HepG2 (cell line): ENCODE data around the gene CMIP. TPM values are rescaled to one million over a fixed set of nuclear protein-coding genes. Genes with fewer than 3 reads are reported as not detected.
A peak's percentile ranks its signal among the peaks of the same experiment; 100 is the strongest.

Experiments used
- BATF2 ChIP-seq: sonication (generic); formaldehyde crosslinking; IDR thresholded peaks from 2 replicates; pipeline ENCODE4 v1.8.0; 2022; ENCODE audit warnings: mild to moderate bottlenecking, missing genetic modification reagents, moderate library complexity
- BRF2 ChIP-seq: sonication (generic); formaldehyde crosslinking; IDR thresholded peaks from 2 replicates; pipeline ENCODE4 v1.8.1; 2022; ENCODE audit warnings: mild to moderate bottlenecking, missing genetic modification reagents
- CCAR2 ChIP-seq: fragments of 200-400 bp; formaldehyde crosslinking; optimal IDR thresholded peaks from 2 replicates; pipeline ENCODE3; 2018; ENCODE audit warnings: low read depth, mild to moderate bottlenecking, low read length, moderate library complexity
- CREM ChIP-seq, 2 experiments: sonication (generic) in 1 of 2; formaldehyde crosslinking in 1 of 2; IDR thresholded peaks; 2 replicates each; pipeline versions ENCODE4 v1.4.0 to v1.6.1; 2016 to 2020; ENCODE audit warnings: antibody characterized with exemption in 1 of 2, mild to moderate bottlenecking in 1 of 2, missing genetic modification reagents in 1 of 2
- ELF1 ChIP-seq: sonication (generic); formaldehyde crosslinking; IDR thresholded peaks from 2 replicates; pipeline ENCODE4 v1.4.0; 2020; ENCODE audit warnings: missing genetic modification reagents
- ETV6 ChIP-seq: sonication (generic); formaldehyde crosslinking; conservative IDR thresholded peaks from 2 replicates; pipeline ENCODE4 v1.4.0; 2020; ENCODE audit warnings: missing genetic modification reagents
- FOXA1 ChIP-seq, 2 experiments: fragments of 450-650 bp in 1 of 2; sonication (generic) in 1 of 2; formaldehyde crosslinking in 1 of 2; IDR thresholded peaks; 2 replicates each; pipeline versions ENCODE4 v1.4.0 to v1.6.1; 2016 to 2020; ENCODE audit warnings: missing genetic modification reagents in 1 of 2
- FOXJ3 ChIP-seq: sonication (generic); formaldehyde crosslinking; IDR thresholded peaks from 2 replicates; pipeline ENCODE4 v1.4.0; 2020; ENCODE audit warnings: missing genetic modification reagents, mild to moderate bottlenecking, borderline replicate concordance
- FUBP1 ChIP-seq: sonication (generic); formaldehyde crosslinking; IDR thresholded peaks from 2 replicates; pipeline ENCODE4 v1.5.1; 2020; ENCODE audit warnings: missing genetic modification reagents, mild to moderate bottlenecking, borderline replicate concordance
- HIVEP1 ChIP-seq: sonication (generic); formaldehyde crosslinking; IDR thresholded peaks from 2 replicates; pipeline ENCODE4 v1.4.0; 2020; ENCODE audit warnings: mild to moderate bottlenecking, missing genetic modification reagents
- HOXA3 ChIP-seq: sonication (generic); formaldehyde crosslinking; IDR thresholded peaks from 2 replicates; pipeline ENCODE4 v1.5.0; 2020; ENCODE audit warnings: missing genetic modification reagents
- LRRFIP1 ChIP-seq: sonication (generic); formaldehyde crosslinking; conservative IDR thresholded peaks from 2 replicates; pipeline ENCODE4 v1.4.0; 2020; ENCODE audit warnings: missing genetic modification reagents
- MAFF ChIP-seq: IDR thresholded peaks from 2 replicates; pipeline ENCODE4 v1.6.1; 2011; ENCODE audit warnings: low read depth, low read length, improper control_type of control experiment
- NCOA1 ChIP-seq: sonication (generic); formaldehyde crosslinking; IDR thresholded peaks from 2 replicates; pipeline ENCODE4 v1.9.0; 2021; ENCODE audit warnings: missing genetic modification reagents
- RXRA ChIP-seq: sonication (generic); formaldehyde crosslinking; IDR thresholded peaks from 2 replicates; pipeline ENCODE4 v1.5.1; 2020; ENCODE audit warnings: missing genetic modification reagents
- SATB2 ChIP-seq: sonication (generic); formaldehyde crosslinking; IDR thresholded peaks from 2 replicates; pipeline ENCODE4 v1.5.0; 2020; ENCODE audit warnings: missing genetic modification reagents
- SNAPC5 ChIP-seq: sonication (generic); formaldehyde crosslinking; IDR thresholded peaks from 2 replicates; pipeline ENCODE4 v1.8.1; 2023; ENCODE audit warnings: mild to moderate bottlenecking, missing genetic modification reagents, borderline replicate concordance
- SNRNP70 ChIP-seq: fragments of 200-400 bp; formaldehyde crosslinking; IDR thresholded peaks from 2 replicates; pipeline ENCODE4 v1.6.1; 2017; ENCODE audit warnings: mild to moderate bottlenecking, low read depth, low read length, moderate library complexity
- ZNF574 ChIP-seq: sonication (generic); formaldehyde crosslinking; IDR thresholded peaks from 2 replicates; pipeline ENCODE4 v1.4.0; 2020; ENCODE audit warnings: missing genetic modification reagents
- ZNF607 ChIP-seq: sonication (generic); formaldehyde crosslinking; IDR thresholded peaks from 2 replicates; pipeline ENCODE4 v1.5.1; 2020; ENCODE audit warnings: missing genetic modification reagents, mild to moderate bottlenecking, borderline replicate concordance
- ZSCAN22 ChIP-seq: sonication (generic); formaldehyde crosslinking; IDR thresholded peaks from 2 replicates; pipeline ENCODE4 v1.4.0; 2020; ENCODE audit warnings: mild to moderate bottlenecking, missing genetic modification reagents
- polyA plus RNA-seq, 8 experiments: library from polyadenylated mRNA; depleted of rRNA in 3 of 8; stranded (reverse) in 7 of 8; unstranded in 1 of 8; fragments of >200 nt; fragmentation: Illumina TruSeq in 4 of 8; extraction: Trizol in 4 of 8; gene quantifications; 2 replicates each; pipeline versions ENCODE4 v1.2.1 to v1.2.3, GENCODE V29; 2011 to 2016; ENCODE audit warnings: low read depth in 4 of 8, missing spikeins in 1 of 8, mixed read lengths in 1 of 8; ENCODE audit not compliant: insufficient read depth in 1 of 8
- total RNA-seq, 5 experiments: library from RNA; depleted of rRNA; stranded (reverse); fragments of >200 nt; fragmentation: Illumina TruSeq; extraction: Trizol; gene quantifications; 2 replicates each; pipeline ENCODE4 v1.2.3, GENCODE V29; 2016; ENCODE audit warnings: low read depth in 1 of 5

The CMIP gene
- total and polyA plus RNA-seq, 2 of the 13 experiments (the other 11 are each of a cell fraction or from before 2014, with no cell fraction given), result 10.9 to 18.1 TPM

GRCh38 chr16:81481207-81481821 is 36.7 kb downstream of the CMIP start (continued):
- TF ChIP-seq HOXA3 (peak; percentile 86), ELF1 (CRISPR knock-in tag) (peak; percentile 66), SNRNP70 (no peak), ETV6 (no peak), BRF2 (no peak), HIVEP1 (CRISPR knock-in tag) (no peak; the same call in 1 of the 2 replicates), CREM (IDR thresholded peaks at IDR 0.05) (peak; percentile 73; the same call in 1 of the 2 replicates), CREM (CRISPR knock-in tag; IDR thresholded peaks at IDR 0.05) (no peak), BATF2 (CRISPR knock-in tag) (no peak), RXRA (CRISPR knock-in tag) (peak; percentile 60; the same call in 1 of the 2 replicates), MAFF (no peak), LRRFIP1 (no peak), ZSCAN22 (CRISPR knock-in tag) (no peak), SNAPC5 (CRISPR knock-in tag) (no peak), ZNF574 (CRISPR knock-in tag) (peak; percentile 73), NCOA1 (CRISPR knock-in tag) (no peak), CCAR2 (no peak), FUBP1 (no peak), ZNF607 (CRISPR knock-in tag) (peak; percentile 71), FOXJ3 (CRISPR knock-in tag) (0 out of 2 replicates have a peak, but pooled peaks have one; percentile 35), FOXA1 (IDR thresholded peaks at IDR 0.05) (no peak), FOXA1 (CRISPR knock-in tag; IDR thresholded peaks at IDR 0.05) (peak; percentile 61), SATB2 (CRISPR knock-in tag) (no peak)
